Calu3 (cell line): ENCODE measurements around the gene XAB2. TPM values are rescaled to one million over a fixed set of nuclear protein-coding genes. Genes with fewer than 3 reads are reported as not detected.

Source experiments
- BruUV-seq: library from RNA; stranded (reverse); fragments of 400-500 nt; replicated peaks from 2 replicates; lab custom pipeline; 2021; lab: Mats Ljungman, UMichigan
- CTCF ChIA-PET: fragments of 300-600 bp; sonication (Branson Sonifier 250); formaldehyde crosslinking; loops from one replicate; lab custom pipeline; 2022; ENCODE audit warnings: antibody characterized with exemption; lab: Charles Lee
- DNase-seq: peaks from one replicate; pipeline ENCODE4 v3.0.0; 2022
- H3K27ac Mint-ChIP-seq: one replicate; pipeline ENCODE4 v1.8.0; 2022; ENCODE audit warnings: mixed read lengths; ENCODE audit not compliant: unreplicated experiment
- H3K27me3 Mint-ChIP-seq: one replicate; pipeline ENCODE4 v1.8.0; 2022; ENCODE audit warnings: mixed read lengths; ENCODE audit not compliant: unreplicated experiment
- H3K36me3 Mint-ChIP-seq: one replicate; pipeline ENCODE4 v1.8.0; 2022; ENCODE audit warnings: mild to moderate bottlenecking, moderate library complexity, mixed read lengths; ENCODE audit not compliant: insufficient read depth, unreplicated experiment
- H3K4me1 Mint-ChIP-seq: one replicate; pipeline ENCODE4 v1.8.0; 2022; ENCODE audit warnings: mild to moderate bottlenecking, low read depth, mixed read lengths; ENCODE audit not compliant: unreplicated experiment
- H3K4me3 Mint-ChIP-seq: one replicate; pipeline ENCODE4 v1.8.0; 2022; ENCODE audit warnings: mild to moderate bottlenecking, low read depth, moderate library complexity, mixed read lengths; ENCODE audit not compliant: unreplicated experiment
- H3K9me3 Mint-ChIP-seq: one replicate; pipeline ENCODE4 v1.8.0; 2022; ENCODE audit warnings: low read depth, mixed read lengths; ENCODE audit not compliant: unreplicated experiment
- intact Hi-C: fragments of 100-400 bp; cut with micrococcal nuclease; formaldehyde crosslinking; loops from one replicate; pipeline ENCODE4 v1.10.0; 2022; ENCODE audit not compliant: unreplicated experiment
- total RNA-seq: library from RNA; stranded (reverse); gene quantifications from 2 replicates; pipeline ENCODE4 v1.2.3, GENCODE V29; 2022
- TF ChIP-seq, protein P1 (sequence below): fragments of 200-600 bp; IDR thresholded peaks from one replicate; pipeline ENCODE4 v1.8.0; 2022; ENCODE audit warnings: antibody characterized with exemption; ENCODE audit not compliant: unreplicated experiment

The XAB2 gene
- total RNA-seq, 1 experiment from 2014 or later = 33.0 TPM

DNA sequence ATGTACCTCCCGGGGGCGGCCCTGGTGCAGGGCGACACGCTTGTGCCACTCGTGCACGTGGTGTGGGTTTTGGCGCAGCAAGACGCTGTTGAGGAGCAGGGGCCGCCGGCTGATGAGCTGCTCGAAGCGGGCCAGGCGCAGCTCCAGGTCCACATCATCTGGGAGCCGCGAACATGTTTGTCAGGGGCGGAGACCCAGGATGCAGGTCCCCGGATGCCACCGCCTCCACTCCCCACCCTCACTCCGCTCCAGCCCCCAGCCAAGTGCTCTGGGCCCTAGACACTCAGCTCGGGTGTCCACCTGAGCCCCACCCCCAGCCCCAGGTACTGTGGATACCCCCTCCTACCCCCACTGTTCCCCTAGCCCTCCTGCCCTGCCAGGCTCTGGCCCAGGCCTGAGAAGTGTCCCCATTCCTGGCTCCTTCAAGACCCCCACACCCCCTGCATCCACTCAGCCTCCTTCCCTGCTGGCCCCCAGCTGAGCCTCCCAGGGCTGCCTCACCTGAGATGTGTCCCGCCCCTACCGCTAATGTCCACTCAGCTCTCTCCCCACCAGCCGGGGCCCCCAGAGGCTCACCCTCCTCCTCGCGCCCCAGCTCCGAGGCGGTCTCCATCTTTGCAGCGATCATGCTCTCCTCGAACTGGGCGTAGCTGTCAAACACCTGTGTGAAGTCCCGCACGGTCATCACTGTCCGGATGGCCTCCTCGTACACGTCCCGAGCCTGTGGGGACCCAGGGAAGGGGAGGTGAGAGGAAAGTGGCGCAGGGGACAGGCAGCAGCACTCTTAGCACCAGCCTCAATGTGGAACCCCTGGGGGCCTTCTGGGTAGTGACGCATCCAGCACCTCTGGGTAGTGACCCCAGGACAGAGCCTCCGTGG lies 5.4 kb downstream of the XAB2 start:
- H3K36me3 Mint-ChIP-seq = peaks cover 33% of the 10 kb centered on the region
- intact Hi-C loops = no loop called here
- no peaks in the 10 kb centered on the region for H3K27me3 Mint-ChIP-seq
- no peak overlapping the region for H3K27ac Mint-ChIP-seq
- peaks cover 9% of the 10 kb centered on the region for H3K4me1 Mint-ChIP-seq
- BruUV-seq = no TSS peak
- TF ChIP-seq, protein P1, sequence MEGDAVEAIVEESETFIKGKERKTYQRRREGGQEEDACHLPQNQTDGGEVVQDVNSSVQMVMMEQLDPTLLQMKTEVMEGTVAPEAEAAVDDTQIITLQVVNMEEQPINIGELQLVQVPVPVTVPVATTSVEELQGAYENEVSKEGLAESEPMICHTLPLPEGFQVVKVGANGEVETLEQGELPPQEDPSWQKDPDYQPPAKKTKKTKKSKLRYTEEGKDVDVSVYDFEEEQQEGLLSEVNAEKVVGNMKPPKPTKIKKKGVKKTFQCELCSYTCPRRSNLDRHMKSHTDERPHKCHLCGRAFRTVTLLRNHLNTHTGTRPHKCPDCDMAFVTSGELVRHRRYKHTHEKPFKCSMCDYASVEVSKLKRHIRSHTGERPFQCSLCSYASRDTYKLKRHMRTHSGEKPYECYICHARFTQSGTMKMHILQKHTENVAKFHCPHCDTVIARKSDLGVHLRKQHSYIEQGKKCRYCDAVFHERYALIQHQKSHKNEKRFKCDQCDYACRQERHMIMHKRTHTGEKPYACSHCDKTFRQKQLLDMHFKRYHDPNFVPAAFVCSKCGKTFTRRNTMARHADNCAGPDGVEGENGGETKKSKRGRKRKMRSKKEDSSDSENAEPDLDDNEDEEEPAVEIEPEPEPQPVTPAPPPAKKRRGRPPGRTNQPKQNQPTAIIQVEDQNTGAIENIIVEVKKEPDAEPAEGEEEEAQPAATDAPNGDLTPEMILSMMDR = no peak
- no peak overlapping the region for H3K4me3 Mint-ChIP-seq
- DNase-seq = no peak
- H3K9me3 Mint-ChIP-seq = no peaks in the 10 kb centered on the region
- CTCF ChIA-PET = no interaction called here

DNA sequence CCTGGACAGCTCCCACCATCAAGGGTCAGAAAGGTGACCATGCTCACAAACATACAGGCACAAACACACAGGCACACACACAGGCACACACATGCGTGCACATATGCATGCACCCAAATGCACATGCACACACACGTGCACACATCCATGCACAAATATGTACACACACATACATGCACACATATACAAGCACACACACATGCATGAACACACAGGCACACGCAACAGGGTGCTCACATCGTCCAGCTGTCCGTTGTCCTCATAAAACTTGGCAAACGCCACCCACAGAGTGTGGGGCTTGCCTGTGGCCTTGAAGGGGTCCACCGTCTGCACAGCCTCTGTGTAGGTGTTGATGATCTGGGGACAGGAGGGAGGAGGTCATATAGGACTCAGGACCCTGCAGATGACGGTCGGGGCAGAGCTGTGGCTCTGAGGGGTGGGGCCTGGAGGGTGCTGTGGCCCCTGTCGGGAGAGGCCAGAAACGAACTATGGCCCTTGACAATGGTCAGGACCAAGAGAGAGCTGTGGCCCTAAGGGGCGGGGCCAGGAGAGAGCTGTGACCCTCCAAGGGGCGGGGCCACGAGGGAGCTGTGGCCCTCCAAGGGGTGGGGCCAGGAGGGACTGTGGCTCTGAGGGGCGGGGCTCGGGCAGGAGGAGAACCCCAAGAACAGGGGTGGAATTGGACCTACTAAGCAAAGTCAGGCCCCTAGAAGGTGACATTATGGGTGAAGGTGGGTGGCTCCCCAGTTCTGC lies 6.2 kb downstream of the XAB2 start:
- intact Hi-C loops = no loop called here
- H3K27ac Mint-ChIP-seq = no peak overlapping the region
- no peaks in the 10 kb centered on the region for H3K9me3 Mint-ChIP-seq
- CTCF ChIA-PET = no interaction called here
- TF ChIP-seq, protein P1 = no peak
- BruUV-seq = no TSS peak
- peaks cover 33% of the 10 kb centered on the region for H3K36me3 Mint-ChIP-seq
- H3K4me1 Mint-ChIP-seq = peaks cover 12% of the 10 kb centered on the region
- H3K27me3 Mint-ChIP-seq = no peaks in the 10 kb centered on the region
- H3K4me3 Mint-ChIP-seq = no peak overlapping the region
- no peak for DNase-seq

DNA sequence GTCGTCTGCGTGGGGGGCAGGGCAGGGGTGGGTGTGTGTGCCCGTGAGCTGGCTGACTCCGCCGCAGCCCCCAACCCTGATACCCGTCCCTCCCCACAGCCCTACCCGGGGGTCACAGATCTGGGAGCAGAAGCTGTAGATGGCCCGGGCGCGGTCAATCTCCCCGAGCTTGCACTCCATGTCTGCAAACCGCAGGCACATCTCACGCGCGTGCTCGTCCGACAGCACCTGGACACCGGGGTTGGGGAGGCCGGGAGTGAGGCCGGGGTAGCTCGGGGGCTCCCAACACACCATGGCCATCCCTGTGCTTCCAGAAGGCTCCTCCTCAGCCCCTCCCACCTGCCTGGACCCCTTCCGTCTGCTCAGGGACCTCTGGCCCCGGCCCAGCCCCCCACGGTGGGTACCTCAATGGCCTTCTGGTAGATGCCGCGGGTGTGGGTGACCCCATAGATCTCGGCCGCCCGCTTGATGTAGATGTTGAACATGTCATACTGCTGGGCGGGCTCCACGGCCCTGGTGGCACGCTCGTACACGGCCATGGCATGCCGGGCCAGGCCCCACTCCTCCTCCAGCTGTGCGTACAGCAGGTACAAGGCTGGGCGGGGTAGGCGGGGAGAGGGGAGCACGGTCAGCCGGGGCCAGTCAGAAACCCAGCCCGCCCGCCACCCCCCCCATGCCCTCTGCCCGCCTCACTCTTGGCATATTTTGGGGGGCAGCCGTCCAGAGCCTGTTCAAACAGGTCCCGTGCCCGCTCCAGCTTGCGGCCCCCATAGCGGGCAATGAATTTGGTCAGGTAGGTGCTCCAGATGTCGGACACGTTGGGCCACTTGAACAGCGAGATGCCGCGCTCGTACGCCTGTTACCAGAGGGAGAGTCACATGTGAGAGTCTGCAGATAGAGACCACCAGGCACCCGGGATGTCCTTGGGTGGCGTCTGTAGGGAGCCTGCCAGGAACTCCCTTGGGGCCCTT lies 8.6 kb downstream of the XAB2 start:
- no peak for DNase-seq
- TF ChIP-seq, protein P1 = no peak
- CTCF ChIA-PET = no interaction called here
- BruUV-seq = no TSS peak
- peaks cover 13% of the 10 kb centered on the region for H3K4me1 Mint-ChIP-seq
- H3K9me3 Mint-ChIP-seq = no peaks in the 10 kb centered on the region
- intact Hi-C loops = no loop called here
- no peak overlapping the region for H3K27ac Mint-ChIP-seq
- peaks cover 52% of the 10 kb centered on the region for H3K36me3 Mint-ChIP-seq
- no peaks in the 10 kb centered on the region for H3K27me3 Mint-ChIP-seq
- no peak overlapping the region for H3K4me3 Mint-ChIP-seq
